ENCODE measurements around the gene TFB2M. TPM values are rescaled to one million over a fixed set of nuclear protein-coding genes. Genes with fewer than 3 reads are reported as not detected.

Gene TFB2M
- total and polyA plus RNA-seq, 2 of the 13 experiments (the other 11 are each of a cell fraction or from before 2014, with no cell fraction given): 15.7 to 31.4 TPM

DNA sequence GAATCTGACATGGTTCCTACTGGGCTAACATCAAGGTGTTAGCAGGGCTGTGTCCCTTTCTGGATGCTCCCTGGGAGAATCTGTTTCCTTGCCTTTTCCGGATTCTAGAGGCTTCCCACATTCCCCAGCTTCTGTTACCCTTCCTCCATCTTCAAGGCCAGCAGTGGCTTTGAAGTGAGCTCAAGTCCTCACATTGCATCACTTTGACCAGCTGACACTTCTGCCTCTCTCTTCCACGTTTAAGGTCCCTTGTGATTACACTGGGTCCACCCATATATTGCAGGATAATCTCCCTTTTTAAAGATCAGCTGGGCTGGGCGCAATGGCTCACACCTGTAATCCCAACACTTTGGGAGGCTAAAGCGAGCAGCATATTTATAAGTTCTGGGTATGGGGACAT lies 33.3 kb upstream of the TFB2M start:
- Histone ChIP-seq H3K4me3 (replicated peaks in 1 of 3; ENCODE audit: insufficient read depth in 1 of 3, low read depth in 2 of 3, low read length in 3 of 3) (no peak overlapping the region), H3K27ac (ENCODE audit: extremely low read length, insufficient read depth, low read length) (no peak overlapping the region), H3K9ac (ENCODE audit: insufficient read depth, low read depth, low read length) (no peak overlapping the region), H2AFZ (ENCODE audit: low read length) (no peak overlapping the region), H3K4me1 (ENCODE audit: insufficient read depth, low read length) (no peaks in the 10 kb centered on the region), H3K79me2 (ENCODE audit: insufficient read depth, low read length) (peaks cover 3% of the 10 kb centered on the region), H3K27me3 (ENCODE audit: control insufficient read depth in 1 of 2, insufficient read depth in 2 of 2, low read length in 2 of 2) (no peaks in the 10 kb centered on the region), H4K20me1 (ENCODE audit: insufficient read depth, low read length) (no peaks in the 10 kb centered on the region), H3K9me3 (ENCODE audit: low read length) (0 out of 2 replicates have a peak, but pooled peaks cover 4% of the 10 kb centered on the region), H3K4me2 (ENCODE audit: low read depth, low read length) (no peak overlapping the region), H3K36me3 (replicated peaks in 1 of 2; ENCODE audit: control insufficient read depth in 1 of 2, insufficient read depth in 2 of 2, low read length in 2 of 2) (peaks cover 5 to 19% of the 10 kb centered on the region in 2 experiments; a peak in 4 of 5 replicates)
- no peak for DNase-seq (ENCODE audit: low spot score)
- no peak for FAIRE-seq
- 86% methylated on average over 4 of the region's 4 CpGs for WGBS (ENCODE audit: low lambda C conversion rate)
- no peak for TF ChIP-seq CEBPG (CRISPR knock-in tag; IDR thresholded peaks at IDR 0.05)
- no peak for TF ChIP-seq SP4 (CRISPR knock-in tag; IDR thresholded peaks at IDR 0.05)
- no peak for TF ChIP-seq ZFP36L2 (CRISPR knock-in tag; IDR thresholded peaks at IDR 0.05)
- TF ChIP-seq, protein P1, sequence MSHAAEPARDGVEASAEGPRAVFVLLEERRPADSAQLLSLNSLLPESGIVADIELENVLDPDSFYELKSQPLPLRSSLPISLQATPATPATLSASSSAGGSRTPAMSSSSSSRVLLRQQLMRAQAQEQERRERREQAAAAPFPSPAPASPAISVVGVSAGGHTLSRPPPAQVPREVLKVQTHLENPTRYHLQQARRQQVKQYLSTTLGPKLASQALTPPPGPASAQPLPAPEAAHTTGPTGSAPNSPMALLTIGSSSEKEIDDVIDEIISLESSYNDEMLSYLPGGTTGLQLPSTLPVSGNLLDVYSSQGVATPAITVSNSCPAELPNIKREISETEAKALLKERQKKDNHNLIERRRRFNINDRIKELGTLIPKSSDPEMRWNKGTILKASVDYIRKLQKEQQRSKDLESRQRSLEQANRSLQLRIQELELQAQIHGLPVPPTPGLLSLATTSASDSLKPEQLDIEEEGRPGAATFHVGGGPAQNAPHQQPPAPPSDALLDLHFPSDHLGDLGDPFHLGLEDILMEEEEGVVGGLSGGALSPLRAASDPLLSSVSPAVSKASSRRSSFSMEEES (CRISPR knock-in tag; IDR thresholded peaks at IDR 0.05): no peak
- no peak for TF ChIP-seq ZNF124 (CRISPR knock-in tag; IDR thresholded peaks at IDR 0.05)
- intact Hi-C loops (cut with micrococcal nuclease; ENCODE audit: unreplicated experiment) (no loop called here), in situ Hi-C loops (cut with HindIII; ENCODE audit: extremely low pct_ligation_motif_present, low pct_unique_long_range_greater_than_20kb) (no loop called here)
- no TSS peak for BruUV-seq (replicated peaks)
- ChIA-PET POLR2A (interaction anchor here (1.1 kb wide), 1 partner anchor 33 kb away, joined by 4 read pairs; the partner anchor contains the start of genes CNST and TFB2M), CTCF (ENCODE audit: low intra/inter-chr PET ratio, low total read pairs) (no interaction called here)
- ATAC-seq: no peak

DNA sequence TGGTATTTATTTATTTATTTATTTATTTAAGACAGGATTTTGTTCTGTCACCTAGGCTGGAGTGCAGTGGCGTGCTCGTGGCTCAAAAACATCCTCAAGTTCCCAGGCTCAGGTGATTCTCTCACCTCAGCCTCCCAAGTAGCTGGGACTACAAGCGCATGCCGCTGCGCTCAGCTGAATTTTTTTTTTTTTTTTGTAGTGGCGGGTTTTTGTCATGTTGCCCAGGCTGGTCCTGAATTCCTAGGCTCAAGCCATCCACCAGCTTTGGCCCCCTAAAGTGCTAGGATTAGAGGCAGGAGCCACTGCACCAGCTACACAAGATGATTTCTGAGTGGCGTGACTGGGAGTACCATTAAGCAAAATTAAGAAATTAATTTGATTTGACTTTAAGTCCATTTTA lies 31.9 kb upstream of the TFB2M start:
- in situ Hi-C loops (cut with HindIII; ENCODE audit: extremely low pct_ligation_motif_present, low pct_unique_long_range_greater_than_20kb) (no loop called here), intact Hi-C loops (cut with micrococcal nuclease; ENCODE audit: unreplicated experiment) (no loop called here)
- H3K4me1 ChIP-seq (ENCODE audit: insufficient read depth, low read length): no peaks in the 10 kb centered on the region
- H3K36me3 ChIP-seq (replicated peaks in 1 of 2; ENCODE audit: control insufficient read depth in 1 of 2, insufficient read depth in 2 of 2, low read length in 2 of 2): peaks cover 5 to 19% of the 10 kb centered on the region in 2 experiments; a peak in 4 of 5 replicates
- no peak overlapping the region for H3K9ac ChIP-seq (ENCODE audit: insufficient read depth, low read depth, low read length)
- no peaks in the 10 kb centered on the region for H3K9me3 ChIP-seq (ENCODE audit: low read length)
- FAIRE-seq (no peak), ATAC-seq (no peak), DNase-seq (ENCODE audit: low spot score) (no peak)
- no peaks in the 10 kb centered on the region for H3K27me3 ChIP-seq (ENCODE audit: control insufficient read depth in 1 of 2, insufficient read depth in 2 of 2, low read length in 2 of 2)
- WGBS (ENCODE audit: low lambda C conversion rate): 98% methylated on average over 7 of the region's 7 CpGs
- H3K27ac ChIP-seq (ENCODE audit: extremely low read length, insufficient read depth, low read length): no peak overlapping the region
- H4K20me1 ChIP-seq (ENCODE audit: insufficient read depth, low read length): no peaks in the 10 kb centered on the region
- no peaks in the 10 kb centered on the region for H3K79me2 ChIP-seq (ENCODE audit: insufficient read depth, low read length)
- BruUV-seq (replicated peaks): no TSS peak
- no peak overlapping the region for H2AFZ ChIP-seq (ENCODE audit: low read length)
- H3K4me3 ChIP-seq (replicated peaks in 1 of 3; ENCODE audit: insufficient read depth in 1 of 3, low read depth in 2 of 3, low read length in 3 of 3): no peak overlapping the region
- no peak overlapping the region for H3K4me2 ChIP-seq (ENCODE audit: low read depth, low read length)
- POLR2A ChIA-PET: no interaction called here
- CTCF ChIA-PET (ENCODE audit: low intra/inter-chr PET ratio, low total read pairs): no interaction called here
- TF ChIP-seq CENPT (CRISPR knock-in tag; IDR thresholded peaks at IDR 0.05; ENCODE audit: low read depth): no peak
- no peak for TF ChIP-seq ZNF430 (CRISPR knock-in tag; IDR thresholded peaks at IDR 0.05)
- no peak for TF ChIP-seq TARDBP (CRISPR knock-in tag; IDR thresholded peaks at IDR 0.05)
- TF ChIP-seq, protein P2, sequence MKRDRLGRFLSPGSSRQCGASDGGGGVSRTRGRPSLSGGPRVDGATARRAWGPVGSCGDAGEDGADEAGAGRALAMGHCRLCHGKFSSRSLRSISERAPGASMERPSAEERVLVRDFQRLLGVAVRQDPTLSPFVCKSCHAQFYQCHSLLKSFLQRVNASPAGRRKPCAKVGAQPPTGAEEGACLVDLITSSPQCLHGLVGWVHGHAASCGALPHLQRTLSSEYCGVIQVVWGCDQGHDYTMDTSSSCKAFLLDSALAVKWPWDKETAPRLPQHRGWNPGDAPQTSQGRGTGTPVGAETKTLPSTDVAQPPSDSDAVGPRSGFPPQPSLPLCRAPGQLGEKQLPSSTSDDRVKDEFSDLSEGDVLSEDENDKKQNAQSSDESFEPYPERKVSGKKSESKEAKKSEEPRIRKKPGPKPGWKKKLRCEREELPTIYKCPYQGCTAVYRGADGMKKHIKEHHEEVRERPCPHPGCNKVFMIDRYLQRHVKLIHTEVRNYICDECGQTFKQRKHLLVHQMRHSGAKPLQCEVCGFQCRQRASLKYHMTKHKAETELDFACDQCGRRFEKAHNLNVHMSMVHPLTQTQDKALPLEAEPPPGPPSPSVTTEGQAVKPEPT (CRISPR knock-in tag; IDR thresholded peaks at IDR 0.05; ENCODE audit: low read depth): no peak
- TF ChIP-seq AHR (CRISPR knock-in tag; IDR thresholded peaks at IDR 0.05): no peak
- no peak for TF ChIP-seq ZNF703 (CRISPR knock-in tag; IDR thresholded peaks at IDR 0.05; ENCODE audit: borderline replicate concordance)
- TF ChIP-seq RFX1 (IDR thresholded peaks at IDR 0.05): no peak
- TF ChIP-seq ZNF451 (CRISPR knock-in tag; IDR thresholded peaks at IDR 0.05): no peak
- TF ChIP-seq KDM1A (CRISPR knock-in tag; IDR thresholded peaks at IDR 0.05): no peak
- TF ChIP-seq ZNF879 (CRISPR knock-in tag; IDR thresholded peaks at IDR 0.05): no peak
- TF ChIP-seq HDAC1 (CRISPR knock-in tag; IDR thresholded peaks at IDR 0.05): no peak
- no peak for TF ChIP-seq ZNF790 (CRISPR knock-in tag; IDR thresholded peaks at IDR 0.05; ENCODE audit: borderline replicate concordance)
- no peak for TF ChIP-seq ZNF841 (CRISPR knock-in tag; IDR thresholded peaks at IDR 0.05; ENCODE audit: borderline replicate concordance)
- no peak for TF ChIP-seq HNRNPK (IDR thresholded peaks at IDR 0.05; ENCODE audit: low read depth, low read length, poor library complexity, severe bottlenecking)
